ENCODE results near the gene NLGN1. TPM values are rescaled to one million over a fixed set of nuclear protein-coding genes. Genes with fewer than 3 reads are reported as not detected.

NLGN1 gene
- total and polyA plus RNA-seq, 9 of the 15 experiments (the other 6 are each of a cell fraction or from before 2014, with no cell fraction given) = under 0.01 to 0.01 TPM; not detected in 7

DNA sequence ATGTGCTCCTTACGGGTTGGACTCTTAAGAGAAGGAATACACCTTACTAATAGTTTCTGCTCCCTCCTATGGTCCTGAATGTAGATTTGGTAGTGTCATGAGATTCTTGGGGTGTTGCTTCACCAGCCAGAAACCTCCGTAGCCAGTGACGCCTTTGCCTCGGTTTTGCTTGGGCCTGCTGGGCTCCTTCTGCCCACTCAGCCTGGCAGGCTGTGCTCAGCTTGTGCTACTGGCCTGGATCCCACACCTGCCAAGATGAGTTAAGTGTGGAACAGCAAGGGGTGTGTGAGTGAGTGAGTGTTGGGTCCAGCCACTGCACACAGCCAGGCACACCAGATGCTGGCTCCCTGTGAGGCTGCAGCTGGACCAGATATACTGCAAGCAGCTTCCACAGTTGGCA is 560.1 kb downstream of the NLGN1 start:
- no TSS peak for BruUV-seq (replicated peaks)
- ChIA-PET POLR2A (no interaction called here), CTCF (ENCODE audit: low intra/inter-chr PET ratio) (no interaction called here)
- H3K4me2 ChIP-seq (ENCODE audit: insufficient read depth, low read length) = no peak overlapping the region
- TF ChIP-seq NFXL1 (CRISPR knock-in tag; IDR thresholded peaks at IDR 0.05) = no peak
- no peak for TF ChIP-seq ZBTB8A (IDR thresholded peaks at IDR 0.05; ENCODE audit: partially characterized antibody)
- no peak for TF ChIP-seq ZNF41 (CRISPR knock-in tag; conservative IDR thresholded peaks at IDR 0.05)
- H3K36me3 ChIP-seq (ENCODE audit: control insufficient read depth, insufficient read depth, low read length) = no peaks in the 10 kb centered on the region
- H2AFZ ChIP-seq (ENCODE audit: low read depth, low read length) = no peak overlapping the region
- no peak overlapping the region for H3K27ac ChIP-seq (ENCODE audit: extremely low read depth, low read depth, low read length)
- no peaks in the 10 kb centered on the region for H3K9me3 ChIP-seq (replicated peaks; ENCODE audit: control insufficient read depth, insufficient read depth, low read depth, low read length)
- WGBS (ENCODE audit: insufficient coverage, low coverage, missing lambda C conversion rate) = 0% methylated on average over 4 of the region's 4 CpGs
- no peak overlapping the region for H3K4me3 ChIP-seq
- intact Hi-C loops (cut with micrococcal nuclease) = no loop called here
- H3K4me1 ChIP-seq (replicated peaks in 1 of 2; ENCODE audit: control insufficient read depth in 2 of 2, insufficient read depth in 2 of 2, low read length in 2 of 2) = no peaks in the 10 kb centered on the region
- H3K27me3 ChIP-seq (ENCODE audit: control insufficient read depth in 2 of 2, insufficient read depth in 2 of 2, low read length in 2 of 2) = no peaks in the 10 kb centered on the region
- in situ Hi-C loops (cut with MboI) = no loop called here
- ATAC-seq (no peak), DNase-seq (ENCODE audit: extremely low read depth in 1 of 4, low spot score in 3 of 4) (no peak), FAIRE-seq (no peak)
- H3K79me2 ChIP-seq (ENCODE audit: control insufficient read depth, insufficient read depth, low read length) = no peaks in the 10 kb centered on the region
- H3K9ac ChIP-seq (ENCODE audit: insufficient read depth in 1 of 2, low read depth in 2 of 2, low read length in 2 of 2) = no peak overlapping the region
- no peaks in the 10 kb centered on the region for H3K9me1 ChIP-seq (ENCODE audit: control insufficient read depth, insufficient read depth, low read length)
- H4K20me1 ChIP-seq (replicated peaks; ENCODE audit: control insufficient read depth, insufficient read depth, low read length) = no peaks in the 10 kb centered on the region

DNA sequence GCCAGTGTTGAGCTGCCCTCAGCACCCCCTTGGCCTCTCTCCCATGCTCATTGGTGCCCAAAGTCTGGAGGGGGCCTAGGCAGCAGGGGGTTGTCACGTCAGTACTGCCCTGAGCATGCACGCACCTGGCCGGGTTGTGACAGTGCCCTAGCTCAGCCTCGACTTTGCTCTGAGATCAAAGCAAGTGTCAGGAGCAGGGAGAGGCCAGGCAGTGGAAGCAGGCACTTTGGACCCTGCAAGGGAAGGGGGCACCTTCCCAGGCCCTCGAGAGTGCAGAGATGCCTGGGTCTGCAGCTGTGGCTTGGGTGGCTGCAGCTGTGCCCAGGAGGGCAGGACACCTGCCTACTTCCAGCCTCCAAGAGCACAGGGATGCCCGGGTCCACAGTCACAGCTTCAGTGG is 561.3 kb downstream of the NLGN1 start:
- ChIA-PET POLR2A (interaction anchor here (0.6 kb wide), 1 partner anchor 1386 kb away, joined by 3 read pairs; no protein-coding TSS in a partner anchor), CTCF (ENCODE audit: low intra/inter-chr PET ratio) (no interaction called here)
- Histone ChIP-seq H4K20me1 (replicated peaks; ENCODE audit: control insufficient read depth, insufficient read depth, low read length) (no peaks in the 10 kb centered on the region), H3K27ac (ENCODE audit: extremely low read depth, low read depth, low read length) (no peak overlapping the region), H3K4me2 (ENCODE audit: insufficient read depth, low read length) (no peak overlapping the region), H3K79me2 (ENCODE audit: control insufficient read depth, insufficient read depth, low read length) (no peaks in the 10 kb centered on the region), H3K9ac (ENCODE audit: insufficient read depth in 1 of 2, low read depth in 2 of 2, low read length in 2 of 2) (no peak overlapping the region), H3K36me3 (ENCODE audit: control insufficient read depth, insufficient read depth, low read length) (no peaks in the 10 kb centered on the region), H3K9me3 (replicated peaks; ENCODE audit: control insufficient read depth, insufficient read depth, low read depth, low read length) (no peaks in the 10 kb centered on the region), H2AFZ (ENCODE audit: low read depth, low read length) (no peak overlapping the region), H3K4me3 (no peak overlapping the region), H3K27me3 (ENCODE audit: control insufficient read depth in 2 of 2, insufficient read depth in 2 of 2, low read length in 2 of 2) (no peaks in the 10 kb centered on the region), H3K4me1 (replicated peaks in 1 of 2; ENCODE audit: control insufficient read depth in 2 of 2, insufficient read depth in 2 of 2, low read length in 2 of 2) (no peaks in the 10 kb centered on the region), H3K9me1 (ENCODE audit: control insufficient read depth, insufficient read depth, low read length) (no peaks in the 10 kb centered on the region)
- FAIRE-seq = no peak
- no TSS peak for BruUV-seq (replicated peaks)
- intact Hi-C loops (cut with micrococcal nuclease) (no loop called here), in situ Hi-C loops (cut with MboI) (no loop called here)
- ATAC-seq = no peak
- 0% methylated on average over 5 of the region's 6 CpGs for WGBS (ENCODE audit: insufficient coverage, low coverage, missing lambda C conversion rate)
- DNase-seq (ENCODE audit: extremely low read depth in 1 of 4, low spot score in 3 of 4) = no peak
- no peak for TF ChIP-seq NONO (IDR thresholded peaks at IDR 0.05; ENCODE audit: low read depth in 2 of 2, low read length in 1 of 2)
- TF ChIP-seq ZNF174 (CRISPR knock-in tag; IDR thresholded peaks at IDR 0.05) = no peak
- no peak for TF ChIP-seq PHB (CRISPR knock-in tag; IDR thresholded peaks at IDR 0.05)
- TF ChIP-seq, protein P1, sequence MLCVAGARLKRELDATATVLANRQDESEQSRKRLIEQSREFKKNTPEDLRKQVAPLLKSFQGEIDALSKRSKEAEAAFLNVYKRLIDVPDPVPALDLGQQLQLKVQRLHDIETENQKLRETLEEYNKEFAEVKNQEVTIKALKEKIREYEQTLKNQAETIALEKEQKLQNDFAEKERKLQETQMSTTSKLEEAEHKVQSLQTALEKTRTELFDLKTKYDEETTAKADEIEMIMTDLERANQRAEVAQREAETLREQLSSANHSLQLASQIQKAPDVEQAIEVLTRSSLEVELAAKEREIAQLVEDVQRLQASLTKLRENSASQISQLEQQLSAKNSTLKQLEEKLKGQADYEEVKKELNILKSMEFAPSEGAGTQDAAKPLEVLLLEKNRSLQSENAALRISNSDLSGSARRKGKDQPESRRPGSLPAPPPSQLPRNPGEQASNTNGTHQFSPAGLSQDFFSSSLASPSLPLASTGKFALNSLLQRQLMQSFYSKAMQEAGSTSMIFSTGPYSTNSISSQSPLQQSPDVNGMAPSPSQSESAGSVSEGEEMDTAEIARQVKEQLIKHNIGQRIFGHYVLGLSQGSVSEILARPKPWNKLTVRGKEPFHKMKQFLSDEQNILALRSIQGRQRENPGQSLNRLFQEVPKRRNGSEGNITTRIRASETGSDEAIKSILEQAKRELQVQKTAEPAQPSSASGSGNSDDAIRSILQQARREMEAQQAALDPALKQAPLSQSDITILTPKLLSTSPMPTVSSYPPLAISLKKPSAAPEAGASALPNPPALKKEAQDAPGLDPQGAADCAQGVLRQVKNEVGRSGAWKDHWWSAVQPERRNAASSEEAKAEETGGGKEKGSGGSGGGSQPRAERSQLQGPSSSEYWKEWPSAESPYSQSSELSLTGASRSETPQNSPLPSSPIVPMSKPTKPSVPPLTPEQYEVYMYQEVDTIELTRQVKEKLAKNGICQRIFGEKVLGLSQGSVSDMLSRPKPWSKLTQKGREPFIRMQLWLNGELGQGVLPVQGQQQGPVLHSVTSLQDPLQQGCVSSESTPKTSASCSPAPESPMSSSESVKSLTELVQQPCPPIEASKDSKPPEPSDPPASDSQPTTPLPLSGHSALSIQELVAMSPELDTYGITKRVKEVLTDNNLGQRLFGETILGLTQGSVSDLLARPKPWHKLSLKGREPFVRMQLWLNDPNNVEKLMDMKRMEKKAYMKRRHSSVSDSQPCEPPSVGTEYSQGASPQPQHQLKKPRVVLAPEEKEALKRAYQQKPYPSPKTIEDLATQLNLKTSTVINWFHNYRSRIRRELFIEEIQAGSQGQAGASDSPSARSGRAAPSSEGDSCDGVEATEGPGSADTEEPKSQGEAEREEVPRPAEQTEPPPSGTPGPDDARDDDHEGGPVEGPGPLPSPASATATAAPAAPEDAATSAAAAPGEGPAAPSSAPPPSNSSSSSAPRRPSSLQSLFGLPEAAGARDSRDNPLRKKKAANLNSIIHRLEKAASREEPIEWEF (CRISPR knock-in tag; IDR thresholded peaks at IDR 0.05) = no peak
- TF ChIP-seq HNRNPUL1 (IDR thresholded peaks at IDR 0.05; ENCODE audit: low read length) = no peak
- TF ChIP-seq PTTG1 (tag; IDR thresholded peaks at IDR 0.05; ENCODE audit: low read depth) = no peak
- TF ChIP-seq, protein P2, sequence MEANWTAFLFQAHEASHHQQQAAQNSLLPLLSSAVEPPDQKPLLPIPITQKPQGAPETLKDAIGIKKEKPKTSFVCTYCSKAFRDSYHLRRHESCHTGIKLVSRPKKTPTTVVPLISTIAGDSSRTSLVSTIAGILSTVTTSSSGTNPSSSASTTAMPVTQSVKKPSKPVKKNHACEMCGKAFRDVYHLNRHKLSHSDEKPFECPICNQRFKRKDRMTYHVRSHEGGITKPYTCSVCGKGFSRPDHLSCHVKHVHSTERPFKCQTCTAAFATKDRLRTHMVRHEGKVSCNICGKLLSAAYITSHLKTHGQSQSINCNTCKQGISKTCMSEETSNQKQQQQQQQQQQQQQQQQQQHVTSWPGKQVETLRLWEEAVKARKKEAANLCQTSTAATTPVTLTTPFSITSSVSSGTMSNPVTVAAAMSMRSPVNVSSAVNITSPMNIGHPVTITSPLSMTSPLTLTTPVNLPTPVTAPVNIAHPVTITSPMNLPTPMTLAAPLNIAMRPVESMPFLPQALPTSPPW (CRISPR knock-in tag; IDR thresholded peaks at IDR 0.05) = no peak
